Right cardiac atrium (tissue), 5 donors: ENCODE measurements around the gene PITPNM3. TPM values are rescaled to one million over a fixed set of nuclear protein-coding genes. Genes with fewer than 3 reads are reported as not detected.

Experiments
- ATAC-seq, 2 donors: fragments of 200-7000 bp; cut with Tn5 transposase; one replicate each; pipeline versions ENCODE4 v1.8.0 to v1.9.1; 2020; ENCODE audit warnings: moderate library complexity in 2 of 2, mild to moderate bottlenecking in 1 of 2
- DNase-seq, 3 donors: peaks; one replicate each; pipeline ENCODE4 v3.0.0-alpha.2; 2020
- H3K27ac ChIP-seq: one replicate; pipeline ENCODE4 v1.5.1; 2013; ENCODE audit warnings: mild to moderate bottlenecking, low read length, control low read depth, moderate library complexity
- H3K27me3 ChIP-seq: one replicate; pipeline ENCODE4 v1.6.1; 2013; ENCODE audit not compliant: control insufficient read depth, insufficient read depth
- H3K4me1 ChIP-seq: one replicate; pipeline ENCODE4 v1.6.1; 2013; ENCODE audit warnings: low read length; ENCODE audit not compliant: control insufficient read depth, insufficient read depth
- H3K4me3 ChIP-seq: one replicate; pipeline ENCODE4 v1.5.1; 2013; ENCODE audit warnings: low read length, control low read depth
- H3K9me3 ChIP-seq: one replicate; pipeline ENCODE4 v1.6.1; 2013; ENCODE audit warnings: low read length; ENCODE audit not compliant: control insufficient read depth
- WGBS: extraction: QIAGEN DNeasy Blood & Tissue Kit; methylation state at CpG from one replicate; pipeline ENCODE4 v1.1.7; 2013; 5-methylcytosine and 5-hydroxymethylcytosine counted together
- intact Hi-C, 4 donors: fragments of 100-400 bp; cut with DNase I; formaldehyde crosslinking; loops; one replicate each; pipeline versions ENCODE4 v1.11.0 to v1.14.0; 2022 to 2023
- polyA plus RNA-seq: library from polyadenylated mRNA; stranded (reverse); fragments of 200-250 nt; gene quantifications from one replicate; pipeline ENCODE4 v1.2.3, GENCODE V29; 2013
- total RNA-seq, 4 donors: library from RNA; stranded (reverse); fragmentation: NEBNext Ultra II Directional; extraction: Animal tissue kit (Norgen Biotek cat#: 25700); gene quantifications; one replicate each; pipeline ENCODE4 v1.2.1, GENCODE V29; 2021
- donor health status: healthy with polysubstance abuse.
- donor health status: DM: no; HTN: yes; CAD: no.
- donor health status: DM: no; HTN: no; CAD: no.
- donor health status: DM: no; HTN: yes; CAD: no; lungs with severe emphysema.
- donor health status: DM: yes; HTN: yes; CAD: no.

The PITPNM3 gene
- total and polyA plus RNA-seq, 5 donors = 0.95 to 3.4 (median 2.4) TPM

DNA sequence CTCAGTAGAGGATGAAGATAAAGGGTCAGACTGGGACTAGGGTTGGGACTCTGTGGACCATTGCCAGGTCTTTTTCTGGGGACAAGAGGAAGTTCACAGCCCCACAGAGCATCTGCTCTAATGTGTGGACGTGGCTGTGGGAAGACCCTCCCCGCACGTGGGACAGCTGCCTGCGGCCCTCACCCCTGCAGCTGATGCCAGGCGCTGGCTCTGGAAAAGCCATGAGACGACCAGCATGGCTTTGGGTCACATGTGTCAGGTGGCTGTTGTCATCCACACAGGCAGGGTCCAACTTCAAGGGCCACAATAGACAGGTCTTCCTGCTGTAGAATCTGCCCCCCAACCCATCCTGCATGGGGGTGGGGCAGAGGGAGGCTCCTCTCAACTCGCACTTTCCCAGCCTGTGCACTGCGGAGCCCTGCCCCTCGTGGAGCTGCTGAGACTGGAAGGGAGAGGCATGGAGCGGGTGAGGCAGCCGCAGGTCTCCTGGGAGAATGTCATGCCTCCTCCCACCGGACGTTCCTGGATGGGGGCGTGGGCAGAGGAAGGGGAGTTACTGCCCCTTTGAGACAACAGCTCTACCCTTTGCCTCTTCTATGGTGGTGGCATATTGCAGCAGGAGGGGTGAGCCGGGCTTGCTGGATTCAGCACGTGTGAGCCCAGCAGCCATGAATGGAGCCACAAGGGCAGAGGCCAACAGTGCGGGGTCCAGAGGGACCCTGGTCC is 58.7 kb downstream of the PITPNM3 start:
- no peaks in the 10 kb centered on the region for H3K9me3 ChIP-seq
- H3K27me3 ChIP-seq = no peaks in the 10 kb centered on the region
- H3K4me3 ChIP-seq = no peak overlapping the region
- ATAC-seq = no peak
- intact Hi-C loops = no loop called here
- no peak overlapping the region for H3K27ac ChIP-seq
- peaks cover 3% of the 10 kb centered on the region for H3K4me1 ChIP-seq
- WGBS = 39% methylated on average over 17 of the region's 17 CpGs
- peak in 1 of 3 donors; percentile 12 for DNase-seq

DNA sequence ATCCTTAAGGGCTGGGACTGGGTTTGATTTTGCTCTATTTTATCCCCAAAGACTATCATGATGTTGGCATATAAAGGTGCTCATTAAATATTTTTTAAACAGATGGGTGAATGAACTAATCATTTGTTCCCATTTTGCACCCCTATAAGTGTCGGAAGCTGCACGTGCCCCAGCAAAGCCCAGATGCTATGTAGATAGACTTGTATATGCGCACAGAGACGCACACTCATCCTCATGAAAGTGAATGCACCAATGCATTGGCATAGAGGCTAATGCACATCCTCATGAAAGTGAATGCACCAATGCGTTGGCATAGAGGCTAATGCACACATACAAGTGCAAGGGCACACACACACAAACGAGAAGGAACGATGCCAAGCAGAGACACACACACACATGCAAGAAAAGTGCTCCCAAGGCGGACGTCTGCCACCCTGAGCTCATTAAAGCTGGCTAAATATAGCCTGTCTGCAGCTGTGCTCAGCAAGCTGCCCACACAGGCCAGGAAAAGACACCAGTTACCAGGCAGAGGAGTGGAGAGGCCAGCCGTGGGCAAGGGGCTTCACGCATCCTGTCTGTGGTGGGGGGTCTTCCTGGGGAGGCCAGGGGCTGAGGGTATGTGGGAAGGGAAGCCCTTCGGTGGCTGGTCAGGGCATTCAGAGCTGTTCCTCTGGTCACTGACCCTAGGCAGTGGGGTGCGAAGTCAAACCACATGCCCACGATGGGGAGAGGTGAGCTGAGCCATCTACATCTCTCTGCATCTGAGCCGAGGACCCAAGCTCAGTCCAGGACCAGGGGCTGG is 59.5 kb downstream of the PITPNM3 start:
- H3K27me3 ChIP-seq = no peaks in the 10 kb centered on the region
- ATAC-seq = peak; percentile 25 to 45
- WGBS = 50% methylated on average over 15 of the region's 15 CpGs
- DNase-seq = peak in 1 of 3 donors; percentile 3
- H3K4me3 ChIP-seq = no peak overlapping the region
- intact Hi-C loops = no loop called here
- no peaks in the 10 kb centered on the region for H3K9me3 ChIP-seq
- H3K4me1 ChIP-seq = peaks cover 3% of the 10 kb centered on the region
- H3K27ac ChIP-seq = no peak overlapping the region

DNA sequence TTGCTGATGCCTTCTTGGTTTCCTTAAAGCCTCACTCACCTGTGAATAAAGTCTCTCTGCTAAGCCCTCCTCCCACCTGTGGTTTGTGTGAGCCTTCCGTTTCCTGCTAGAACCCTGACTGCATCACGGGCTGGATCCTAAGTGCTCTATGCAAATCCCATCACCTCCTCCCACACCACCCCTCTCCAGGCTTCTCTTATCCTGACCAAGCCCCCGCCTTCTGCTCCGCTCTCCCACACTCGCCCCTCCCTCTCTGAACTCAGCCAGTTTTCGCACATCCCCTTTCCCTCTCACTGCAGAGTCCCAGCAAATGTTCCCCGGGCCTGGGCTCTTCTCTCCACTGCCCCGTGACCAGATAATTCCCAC is 60.3 kb downstream of the PITPNM3 start:
- H3K9me3 ChIP-seq = no peaks in the 10 kb centered on the region
- intact Hi-C loops = no loop called here
- H3K27ac ChIP-seq = no peak overlapping the region
- ATAC-seq (no peak), DNase-seq (peak in 1 of 3 donors; percentile 5)
- H3K4me1 ChIP-seq = peaks cover 3% of the 10 kb centered on the region
- no peak overlapping the region for H3K4me3 ChIP-seq
- no peaks in the 10 kb centered on the region for H3K27me3 ChIP-seq
- WGBS = 6% methylated on average over 8 of the region's 8 CpGs

DNA sequence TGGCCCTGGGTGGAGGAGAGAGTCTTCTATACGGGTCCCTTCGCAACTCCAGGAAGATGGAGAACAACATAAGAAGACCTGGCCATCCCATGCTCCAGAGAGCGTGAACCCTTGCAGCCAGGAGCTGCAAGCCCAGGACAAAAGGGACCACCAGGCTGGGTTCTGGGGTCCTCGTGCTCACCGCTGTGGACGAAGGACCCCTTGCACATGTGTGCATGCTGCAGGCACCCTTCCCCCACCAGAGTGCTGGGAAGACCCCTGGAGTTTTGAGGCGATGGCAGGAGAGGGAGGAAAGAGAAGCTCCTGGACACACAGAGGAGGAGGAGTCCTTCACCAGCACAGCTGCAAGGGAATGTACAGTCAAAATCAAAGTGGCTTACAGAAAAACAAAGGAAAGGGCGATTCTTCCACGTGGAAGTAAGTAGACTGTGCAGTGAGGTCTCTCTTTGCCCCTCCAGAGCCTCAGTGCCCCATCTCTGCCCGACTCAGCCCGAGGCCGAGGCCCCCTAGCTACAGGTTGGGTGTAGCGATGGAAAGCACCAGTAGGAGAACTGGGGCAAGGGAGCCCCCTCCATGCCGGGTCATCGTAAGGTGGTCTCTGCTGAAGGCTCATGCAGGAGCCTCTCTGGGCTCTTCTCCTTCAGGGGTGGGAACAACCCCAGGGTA is 60.8 kb downstream of the PITPNM3 start:
- DNase-seq (no peak), ATAC-seq (no peak)
- H3K4me3 ChIP-seq = no peak overlapping the region
- H3K27me3 ChIP-seq = no peaks in the 10 kb centered on the region
- H3K27ac ChIP-seq = no peak overlapping the region
- 50% methylated on average over 15 of the region's 15 CpGs for WGBS
- peaks cover 3% of the 10 kb centered on the region for H3K4me1 ChIP-seq
- no peaks in the 10 kb centered on the region for H3K9me3 ChIP-seq
- intact Hi-C loops = no loop called here

DNA sequence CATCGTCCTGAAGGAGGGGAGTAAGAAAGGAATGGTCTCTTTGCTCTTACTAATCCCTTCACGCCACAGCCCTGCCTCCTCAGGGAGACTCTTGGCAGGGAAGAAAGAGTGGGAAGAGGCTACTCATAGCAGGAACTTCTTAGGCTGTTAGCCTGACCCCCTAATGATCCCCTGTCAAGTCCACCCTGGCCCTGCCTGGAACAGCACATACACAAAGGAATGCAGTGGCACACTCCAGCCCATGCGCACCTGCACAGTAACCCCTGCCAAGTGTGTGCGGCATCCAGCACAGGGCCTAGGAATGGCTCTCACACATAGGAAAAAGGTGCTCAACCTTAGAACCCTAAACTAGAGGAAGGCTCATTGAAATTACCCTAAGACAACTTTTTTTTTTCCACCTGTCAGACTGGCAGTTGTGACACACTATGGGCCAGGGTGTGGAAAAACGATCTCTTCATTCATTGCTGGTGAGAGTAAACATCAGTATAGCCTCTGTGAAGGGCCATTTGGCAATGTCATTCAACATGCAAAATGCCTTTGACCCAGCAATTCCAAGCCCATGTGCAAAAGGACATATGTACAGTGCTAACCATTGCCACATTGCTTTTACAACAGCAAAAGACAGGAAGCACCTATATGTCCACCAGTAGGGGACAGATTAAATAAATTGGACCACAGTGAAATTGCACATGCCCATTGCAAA is 62.0 kb downstream of the PITPNM3 start:
- no peak overlapping the region for H3K27ac ChIP-seq

DNA sequence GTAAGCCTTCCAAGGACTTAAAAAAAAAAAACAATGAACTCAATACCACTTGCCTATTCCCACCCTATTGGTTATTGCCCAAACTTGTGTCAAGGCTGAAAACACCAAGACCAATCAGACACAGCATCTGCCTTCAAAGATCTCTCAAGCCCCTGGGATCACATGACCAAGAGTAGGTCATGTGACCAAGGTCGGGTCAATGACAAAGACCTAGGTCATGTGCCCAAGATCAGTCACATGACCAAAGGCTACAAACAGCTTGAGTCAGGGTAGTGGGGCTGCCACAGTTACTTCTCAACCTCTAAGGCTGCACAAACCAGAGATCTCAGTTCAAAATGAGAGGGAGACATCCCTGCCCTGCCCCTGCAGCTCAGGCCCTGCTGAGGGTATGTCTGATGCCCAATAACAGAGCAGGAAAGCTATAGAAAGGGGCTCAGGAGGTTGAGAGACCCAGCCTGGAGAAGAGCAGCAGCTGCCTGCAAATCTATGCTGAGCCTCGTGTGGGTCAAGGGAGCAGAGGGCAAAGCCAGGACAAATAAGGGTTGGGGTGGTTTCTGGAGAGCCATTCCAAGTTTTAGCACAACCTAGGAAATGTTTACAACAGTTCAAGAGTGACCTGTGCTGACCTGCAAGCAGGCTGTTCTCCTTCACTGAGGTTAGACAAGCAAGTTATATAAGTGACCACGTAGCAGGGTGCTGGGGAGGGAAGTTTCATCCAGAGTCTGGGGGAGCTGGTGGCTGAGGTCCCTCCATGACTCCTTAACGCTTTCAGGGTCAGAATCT is 63.3 kb downstream of the PITPNM3 start:
- ATAC-seq = no peak
- Histone ChIP-seq H3K9me3 (no peaks in the 10 kb centered on the region), H3K27ac (no peak overlapping the region), H3K4me3 (no peak overlapping the region), H3K4me1 (peaks cover 3% of the 10 kb centered on the region), H3K27me3 (no peaks in the 10 kb centered on the region)
- DNase-seq = peak in 1 of 3 donors; percentile 33
- 67% methylated on average over 4 of the region's 4 CpGs for WGBS
- intact Hi-C loops = no loop called here

More for the DNA sequence above, 62.0 kb downstream of the PITPNM3 start:
- Histone ChIP-seq H3K4me3 (no peak overlapping the region), H3K4me1 (peaks cover 3% of the 10 kb centered on the region), H3K9me3 (no peaks in the 10 kb centered on the region), H3K27me3 (no peaks in the 10 kb centered on the region)
- WGBS = 78% methylated on average over 5 of the region's 5 CpGs
- no peak for ATAC-seq
- peak in 2 of 3 donors; percentile 3 to 14 for DNase-seq
- intact Hi-C loops = no loop called here

DNA sequence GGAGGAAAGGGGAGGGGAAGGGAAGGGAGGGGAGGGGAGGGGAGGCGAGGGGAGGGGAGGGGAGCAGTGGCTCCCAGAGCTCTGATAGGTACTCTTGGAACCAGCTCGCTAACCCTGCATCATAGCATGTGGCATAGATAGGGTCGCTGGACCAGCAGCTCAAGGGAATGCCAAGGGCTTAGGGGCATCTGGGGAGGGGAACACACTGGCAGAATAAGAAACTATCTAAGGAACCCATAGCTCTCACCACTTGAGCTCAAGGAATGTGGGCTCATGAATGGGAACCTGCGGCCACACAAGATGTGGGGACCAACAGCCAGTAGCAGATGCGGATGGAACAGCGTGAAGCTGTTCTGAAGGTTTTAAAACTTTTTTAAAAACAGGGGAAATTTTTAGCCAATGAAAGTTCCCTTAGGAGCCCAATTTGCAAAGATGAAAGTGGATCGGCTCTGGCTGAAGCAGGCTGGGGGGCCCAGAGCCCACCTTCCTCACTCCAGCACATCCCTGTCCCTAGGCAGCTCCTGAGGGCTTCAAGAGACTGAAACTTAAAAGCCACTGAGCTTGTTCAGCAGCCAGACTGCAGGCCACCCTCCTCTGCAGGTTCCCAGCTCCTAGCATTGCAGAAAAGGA is 65.2 kb downstream of the PITPNM3 start:
- Histone ChIP-seq H3K4me3 (no peak overlapping the region), H3K9me3 (no peaks in the 10 kb centered on the region), H3K27ac (no peak overlapping the region), H3K27me3 (no peaks in the 10 kb centered on the region), H3K4me1 (no peaks in the 10 kb centered on the region)
- ATAC-seq (no peak), DNase-seq (peak in 2 of 3 donors; percentile 8 to 16)
- WGBS = 85% methylated on average over 7 of the region's 7 CpGs
- intact Hi-C loops = no loop called here

DNA sequence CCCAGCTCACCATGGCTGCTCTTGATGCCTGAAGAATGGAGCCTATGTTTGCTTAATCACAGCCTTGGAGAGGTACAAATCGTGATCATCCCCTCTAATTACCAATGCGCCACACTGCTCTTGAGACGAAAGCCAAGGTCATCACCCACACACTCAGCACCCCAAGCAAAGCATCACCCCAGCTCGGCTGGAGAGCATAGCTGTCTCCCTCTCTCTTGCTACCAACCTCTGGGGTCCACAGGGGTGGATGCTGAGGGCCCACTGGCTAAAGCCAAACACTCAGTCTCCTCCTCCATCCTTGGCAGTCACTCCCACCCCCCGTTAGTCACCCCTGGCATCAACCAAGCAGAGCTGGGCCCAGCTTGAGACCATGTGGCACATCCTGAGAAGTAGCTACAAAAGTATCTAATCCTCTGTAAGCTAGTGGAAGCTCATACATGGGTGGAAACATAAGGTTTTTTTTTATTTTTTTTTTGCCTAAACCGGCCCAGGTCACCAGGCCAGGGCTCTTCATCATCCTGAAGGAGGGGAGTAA is 67.3 kb downstream of the PITPNM3 start:
- H3K27me3 ChIP-seq = no peaks in the 10 kb centered on the region
- no peaks in the 10 kb centered on the region for H3K9me3 ChIP-seq
- DNase-seq (peak in 2 of 3 donors; percentile 4 to 9), ATAC-seq (no peak)
- H3K27ac ChIP-seq = no peak overlapping the region
- no peak overlapping the region for H3K4me3 ChIP-seq
- intact Hi-C loops = no loop called here
- 80% methylated on average over 6 of the region's 6 CpGs for WGBS
- no peaks in the 10 kb centered on the region for H3K4me1 ChIP-seq

DNA sequence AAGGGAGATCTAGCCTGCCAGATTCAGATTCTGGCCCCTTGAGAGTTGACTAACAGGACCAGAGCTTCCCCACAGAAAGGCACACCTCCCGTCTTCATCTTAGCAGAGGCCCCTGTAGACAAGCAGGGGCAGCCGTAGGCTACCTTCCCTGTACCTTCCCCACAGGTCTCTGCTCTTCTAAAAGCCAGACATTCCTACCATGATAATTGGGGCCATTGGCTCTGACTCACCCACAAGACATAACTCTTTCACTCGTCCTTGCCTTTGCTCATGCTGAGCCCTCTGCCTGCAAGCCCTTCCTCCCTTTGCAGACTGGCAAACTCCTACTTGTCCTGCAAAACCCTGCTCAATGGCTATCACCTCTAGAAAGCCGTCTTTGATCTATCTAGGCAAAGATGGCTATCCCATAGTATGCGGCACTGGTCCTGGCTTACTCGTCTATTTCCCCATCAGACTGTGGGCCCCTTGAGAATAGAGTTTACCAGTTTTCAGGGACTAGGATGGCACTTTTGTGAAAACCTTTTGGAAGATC is 68.3 kb downstream of the PITPNM3 start:
- 66% methylated on average over 6 of the region's 6 CpGs for WGBS
- no peaks in the 10 kb centered on the region for H3K27me3 ChIP-seq

More for the DNA sequence above, 68.3 kb downstream of the PITPNM3 start:
- intact Hi-C loops = no loop called here
- no peaks in the 10 kb centered on the region for H3K9me3 ChIP-seq
- DNase-seq (no peak), ATAC-seq (no peak)
- H3K4me3 ChIP-seq = no peak overlapping the region
- no peak overlapping the region for H3K27ac ChIP-seq
- no peaks in the 10 kb centered on the region for H3K4me1 ChIP-seq
